Activated CD4-positive, alpha-beta memory T cell treated with anti-CD3 and anti-CD28 coated beads, Interleukin-2, amount 10 ng/mL, durations not matched to agents 7 days and 5 days (primary cell): ENCODE results near the gene OLFM1. TPM values are rescaled to one million over a fixed set of nuclear protein-coding genes. Genes with fewer than 3 reads are reported as not detected.
A peak's percentile ranks its signal among the peaks of the same experiment; 100 is the strongest.

ENCODE experiments used
- CTCF ChIA-PET: fragments of 350-600 bp; sonication (Branson Sonifier 250); formaldehyde crosslinking; loops from one replicate; lab custom pipeline; 2021; ENCODE audit warnings: antibody characterized with exemption, inconsistent platforms; lab: Charles Lee
- POLR2A ChIA-PET: fragments of 350-600 bp; sonication (Branson Sonifier 250); formaldehyde crosslinking; loops from one replicate; lab custom pipeline; 2021; ENCODE audit warnings: antibody characterized with exemption; lab: Charles Lee
- DNase-seq: peaks from one replicate; pipeline ENCODE4 v3.0.0-alpha.2; 2020
- H3K27ac Mint-ChIP-seq: one replicate; pipeline ENCODE4 v1.8.0; 2021; ENCODE audit warnings: mild to moderate bottlenecking, mixed read lengths
- H3K27me3 Mint-ChIP-seq: one replicate; pipeline ENCODE4 v1.8.0; 2021; ENCODE audit warnings: mixed read lengths
- H3K36me3 Mint-ChIP-seq: one replicate; pipeline ENCODE4 v1.8.0; 2021; ENCODE audit warnings: low read depth, mixed read lengths
- H3K4me1 Mint-ChIP-seq: one replicate; pipeline ENCODE4 v1.8.0; 2021; ENCODE audit warnings: mixed read lengths
- H3K4me3 Mint-ChIP-seq: one replicate; pipeline ENCODE4 v1.8.0; 2021; ENCODE audit warnings: mild to moderate bottlenecking, mixed read lengths
- H3K9me3 Mint-ChIP-seq: one replicate; pipeline ENCODE4 v1.8.0; 2021; ENCODE audit warnings: mixed read lengths
- total RNA-seq, 2 experiments: library from RNA; stranded (reverse); gene quantifications; one replicate each; pipeline ENCODE4 v1.2.3, GENCODE V29; 2021

Gene OLFM1
- total RNA-seq, result not detected

- ChIA-PET POLR2A (no interaction called here), CTCF (no interaction called here)
- H3K27ac Mint-ChIP-seq, result no peak within 1 kb of the TSS
- no peak within 1 kb of the TSS for H3K4me3 Mint-ChIP-seq
- peak; percentile 37 for DNase-seq
- H3K36me3 Mint-ChIP-seq, result peaks cover 2% of the 10 kb centered on the region
- H3K9me3 Mint-ChIP-seq, result peaks cover 6% of the 10 kb centered on the region
- H3K27me3 Mint-ChIP-seq, result peaks cover 41% of the 10 kb centered on the region
- H3K4me1 Mint-ChIP-seq, result peaks cover 4% of the 10 kb centered on the region
Measured at GRCh38 chr9:135087489-135087792, at the start of gene OLFM1. TSS of gene OLFM1 (plus strand) at chr9:135087668. CDS start at chr9:135087990, 322 bp downstream.

GRCh38 chr9:135038331-135038730 is 49.1 kb upstream of the OLFM1 start:
- Mint-ChIP-seq H3K9me3 (no peaks in the 10 kb centered on the region), H3K36me3 (no peaks in the 10 kb centered on the region), H3K4me1 (no peaks in the 10 kb centered on the region), H3K27ac (no peak overlapping the region), H3K4me3 (no peak overlapping the region), H3K27me3 (no peaks in the 10 kb centered on the region)
- DNase-seq, result peak; percentile 6
- ChIA-PET POLR2A (no interaction called here), CTCF (interaction anchor here (1.0 kb wide), 1 partner anchor 374 kb away, joined by 3 read pairs; no protein-coding TSS in a partner anchor)

- ChIA-PET CTCF (no interaction called here), POLR2A (no interaction called here)
- peak; percentile 3 for DNase-seq
- H3K27me3 Mint-ChIP-seq, result no peaks in the 10 kb centered on the region
- no peaks in the 10 kb centered on the region for H3K4me1 Mint-ChIP-seq
- H3K9me3 Mint-ChIP-seq, result no peaks in the 10 kb centered on the region
- no peak overlapping the region for H3K4me3 Mint-ChIP-seq
- no peak overlapping the region for H3K27ac Mint-ChIP-seq
- H3K36me3 Mint-ChIP-seq, result no peaks in the 10 kb centered on the region
Measured at GRCh38 chr9:135038826-135039225, 48.6 kb upstream of the OLFM1 start.

GRCh38 chr9:135039266-135039870 is 48.1 kb upstream of the OLFM1 start:
- no peaks in the 10 kb centered on the region for H3K9me3 Mint-ChIP-seq
- DNase-seq, result peak; percentile 9
- no peaks in the 10 kb centered on the region for H3K27me3 Mint-ChIP-seq
- no peaks in the 10 kb centered on the region for H3K4me1 Mint-ChIP-seq
- H3K27ac Mint-ChIP-seq, result no peak overlapping the region
- ChIA-PET CTCF (no interaction called here), POLR2A (no interaction called here)
- H3K36me3 Mint-ChIP-seq, result no peaks in the 10 kb centered on the region
- no peak overlapping the region for H3K4me3 Mint-ChIP-seq

GRCh38 chr9:135039916-135040645 is 47.4 kb upstream of the OLFM1 start:
- Mint-ChIP-seq H3K4me3 (no peak overlapping the region), H3K27ac (no peak overlapping the region), H3K4me1 (no peaks in the 10 kb centered on the region), H3K27me3 (no peaks in the 10 kb centered on the region), H3K36me3 (no peaks in the 10 kb centered on the region), H3K9me3 (no peaks in the 10 kb centered on the region)
- CTCF ChIA-PET, result no interaction called here
- POLR2A ChIA-PET, result no interaction called here
- no peak for DNase-seq

GRCh38 chr9:135040892-135041291 is 46.6 kb upstream of the OLFM1 start:
- Mint-ChIP-seq H3K4me1 (no peaks in the 10 kb centered on the region), H3K27ac (no peak overlapping the region), H3K4me3 (no peak overlapping the region), H3K9me3 (no peaks in the 10 kb centered on the region), H3K27me3 (no peaks in the 10 kb centered on the region), H3K36me3 (no peaks in the 10 kb centered on the region)
- CTCF ChIA-PET, result no interaction called here
- POLR2A ChIA-PET, result no interaction called here
- no peak for DNase-seq

GRCh38 chr9:135043345-135043744 is 44.1 kb upstream of the OLFM1 start:
- peak; percentile 4 for DNase-seq
- Mint-ChIP-seq H3K9me3 (no peaks in the 10 kb centered on the region), H3K4me1 (no peaks in the 10 kb centered on the region), H3K27ac (no peak overlapping the region), H3K36me3 (no peaks in the 10 kb centered on the region), H3K27me3 (no peaks in the 10 kb centered on the region), H3K4me3 (no peak overlapping the region)
- CTCF ChIA-PET, result no interaction called here
- POLR2A ChIA-PET, result no interaction called here

- Mint-ChIP-seq H3K4me3 (no peak overlapping the region), H3K36me3 (no peaks in the 10 kb centered on the region), H3K27me3 (no peaks in the 10 kb centered on the region), H3K27ac (no peak overlapping the region), H3K4me1 (no peaks in the 10 kb centered on the region), H3K9me3 (no peaks in the 10 kb centered on the region)
- POLR2A ChIA-PET, result no interaction called here
- CTCF ChIA-PET, result no interaction called here
- DNase-seq, result no peak
Measured at GRCh38 chr9:135045264-135045927, 42.1 kb upstream of the OLFM1 start.

- POLR2A ChIA-PET, result no interaction called here
- no peaks in the 10 kb centered on the region for H3K36me3 Mint-ChIP-seq
- H3K27me3 Mint-ChIP-seq, result no peaks in the 10 kb centered on the region
- no peak for DNase-seq
- CTCF ChIA-PET, result no interaction called here
- no peak overlapping the region for H3K4me3 Mint-ChIP-seq
- no peaks in the 10 kb centered on the region for H3K4me1 Mint-ChIP-seq
- no peak overlapping the region for H3K27ac Mint-ChIP-seq
- H3K9me3 Mint-ChIP-seq, result no peaks in the 10 kb centered on the region
Measured at GRCh38 chr9:135045928-135046738, 41.3 kb upstream of the OLFM1 start.

- Mint-ChIP-seq H3K36me3 (no peaks in the 10 kb centered on the region), H3K27me3 (no peaks in the 10 kb centered on the region), H3K4me3 (no peak overlapping the region), H3K4me1 (no peaks in the 10 kb centered on the region), H3K27ac (no peak overlapping the region), H3K9me3 (no peaks in the 10 kb centered on the region)
- no peak for DNase-seq
- POLR2A ChIA-PET, result no interaction called here
- CTCF ChIA-PET, result no interaction called here
Measured at GRCh38 chr9:135046739-135047350, 40.6 kb upstream of the OLFM1 start.

- no peaks in the 10 kb centered on the region for H3K36me3 Mint-ChIP-seq
- no peaks in the 10 kb centered on the region for H3K4me1 Mint-ChIP-seq
- DNase-seq, result no peak
- no peak overlapping the region for H3K27ac Mint-ChIP-seq
- ChIA-PET POLR2A (no interaction called here), CTCF (no interaction called here)
- H3K9me3 Mint-ChIP-seq, result no peaks in the 10 kb centered on the region
- H3K27me3 Mint-ChIP-seq, result no peaks in the 10 kb centered on the region
- H3K4me3 Mint-ChIP-seq, result no peak overlapping the region
Measured at GRCh38 chr9:135047521-135047920, 39.9 kb upstream of the OLFM1 start.

- POLR2A ChIA-PET, result no interaction called here
- DNase-seq, result no peak
- Mint-ChIP-seq H3K4me3 (no peak overlapping the region), H3K36me3 (no peaks in the 10 kb centered on the region), H3K27me3 (no peaks in the 10 kb centered on the region), H3K9me3 (no peaks in the 10 kb centered on the region), H3K4me1 (no peaks in the 10 kb centered on the region), H3K27ac (no peak overlapping the region)
- CTCF ChIA-PET, result no interaction called here
Measured at GRCh38 chr9:135048046-135048757, 39.3 kb upstream of the OLFM1 start.
